Endodermal cell (in vitro differentiated cells): ENCODE data around the gene SPAM1. TPM values are rescaled to one million over a fixed set of nuclear protein-coding genes. Genes with fewer than 3 reads are reported as not detected.

ENCODE experiments used
- DNase-seq: peaks from one replicate; pipeline ENCODE4 v3.0.0-alpha.2; 2017
- H3K27ac ChIP-seq: 2 replicates; pipeline ENCODE4 v1.5.1; 2013; ENCODE audit warnings: mild to moderate bottlenecking, low read depth, low read length, moderate library complexity
- H3K27me3 ChIP-seq: 2 replicates; pipeline ENCODE4 v1.6.1; 2013; ENCODE audit warnings: mild to moderate bottlenecking, low read length, moderate library complexity; ENCODE audit not compliant: insufficient read depth, control insufficient read depth, poor library complexity, severe bottlenecking
- H3K36me3 ChIP-seq: 2 replicates; pipeline ENCODE4 v1.7.0; 2013; ENCODE audit warnings: mild to moderate bottlenecking, low read length, moderate library complexity; ENCODE audit not compliant: control insufficient read depth, insufficient read depth
- H3K4me1 ChIP-seq: one replicate; pipeline ENCODE4 v1.7.0; 2013; ENCODE audit warnings: low read length; ENCODE audit not compliant: control insufficient read depth, insufficient read depth
- H3K4me3 ChIP-seq: 2 replicates; pipeline ENCODE4 v1.5.1; 2013; ENCODE audit warnings: mild to moderate bottlenecking, low read length, moderate library complexity
- H3K9ac ChIP-seq: 2 replicates; pipeline ENCODE4 v1.6.1; 2013; ENCODE audit warnings: mild to moderate bottlenecking, low read length, moderate library complexity; ENCODE audit not compliant: poor library complexity, severe bottlenecking; ENCODE audit errors: extremely low read depth
- H3K9me3 ChIP-seq: 2 replicates; pipeline ENCODE4 v1.6.1; 2013; ENCODE audit warnings: mild to moderate bottlenecking, low read length, moderate library complexity; ENCODE audit not compliant: control insufficient read depth
- H3K27ac Mint-ChIP-seq: 2 replicates; pipeline ENCODE4 v1.8.0; 2020; ENCODE audit warnings: mixed read lengths
- H3K27me3 Mint-ChIP-seq: 2 replicates; pipeline ENCODE4 v1.8.0; 2021; ENCODE audit warnings: mild to moderate bottlenecking, mixed read lengths; ENCODE audit not compliant: insufficient read depth
- H3K36me3 Mint-ChIP-seq: 2 replicates; pipeline ENCODE4 v1.8.0; 2020; ENCODE audit warnings: low read depth, mixed read lengths
- H3K4me1 Mint-ChIP-seq: 2 replicates; pipeline ENCODE4 v1.8.0; 2020; ENCODE audit warnings: mixed read lengths
- H3K4me3 Mint-ChIP-seq: 2 replicates; pipeline ENCODE4 v1.8.0; 2020; ENCODE audit warnings: mild to moderate bottlenecking, moderate library complexity, mixed read lengths
- H3K9me3 Mint-ChIP-seq: 2 replicates; pipeline ENCODE4 v1.8.0; 2020; ENCODE audit warnings: mild to moderate bottlenecking, mixed read lengths
- WGBS, 2 experiments: methylation state at CpG; one replicate each; pipeline versions ENCODE4 v1.1.5 to v1.1.7; 2013; ENCODE audit warnings: missing lambda C conversion rate in 2 of 2, mixed read lengths in 1 of 2; ENCODE audit not compliant: insufficient coverage in 1 of 2, insufficient read length in 1 of 2; 5-methylcytosine and 5-hydroxymethylcytosine counted together
- total RNA-seq, 2 donors: library from RNA; stranded (reverse); fragmentation: NEBNext Ultra II Directional in 1 of 2; extraction: Animal tissue kit (Norgen Biotek cat#: 25700) in 1 of 2; gene quantifications; 2 replicates in 1 of 2; 3 replicates in 1 of 2; pipeline ENCODE4 v1.2.1, GENCODE V29; 2021
- TF ChIP-seq, protein P1 (sequence below): fragments of 200-600 bp; sonication (generic); conservative IDR thresholded peaks from 2 replicates; pipeline ENCODE4 v1.5.0; 2021; ENCODE audit warnings: antibody characterized with exemption, mild to moderate bottlenecking

SPAM1 gene
- total RNA-seq, 2 donors from 2014 or later, result 0.18 to 0.49 TPM

DNA sequence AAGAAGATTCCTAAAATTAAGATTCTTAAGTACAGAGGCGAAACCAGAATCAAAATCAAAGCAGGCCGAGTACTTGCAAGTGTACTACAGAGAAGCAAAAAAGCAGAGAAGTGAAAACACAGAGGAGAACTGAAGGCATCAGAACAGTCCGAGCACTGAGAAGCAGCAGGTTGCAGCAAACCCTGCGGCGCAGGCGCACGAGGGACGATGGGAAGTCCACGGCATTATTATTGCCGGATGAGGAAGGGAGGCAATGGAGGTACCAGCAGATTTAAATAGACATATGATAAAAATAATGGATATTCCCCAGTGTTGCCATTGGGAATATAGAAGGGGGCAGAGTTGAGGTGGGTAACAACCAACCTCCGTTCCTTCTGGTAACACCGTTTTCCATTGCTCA is 7.2 kb upstream of the SPAM1 start:
- Histone ChIP-seq H3K4me3 (no peak overlapping the region), H3K36me3 (no peaks in the 10 kb centered on the region), H3K9me3 (peaks cover 5% of the 10 kb centered on the region), H3K27me3 (no peaks in the 10 kb centered on the region), H3K9ac (no peak overlapping the region), H3K4me1 (no peaks in the 10 kb centered on the region), H3K27ac (no peak overlapping the region)
- Mint-ChIP-seq H3K9me3 (peaks cover 2% of the 10 kb centered on the region), H3K4me3 (no peak overlapping the region), H3K36me3 (no peaks in the 10 kb centered on the region), H3K4me1 (peaks cover 5% of the 10 kb centered on the region), H3K27ac (no peak overlapping the region), H3K27me3 (no peaks in the 10 kb centered on the region)
- TF ChIP-seq, protein P1, sequence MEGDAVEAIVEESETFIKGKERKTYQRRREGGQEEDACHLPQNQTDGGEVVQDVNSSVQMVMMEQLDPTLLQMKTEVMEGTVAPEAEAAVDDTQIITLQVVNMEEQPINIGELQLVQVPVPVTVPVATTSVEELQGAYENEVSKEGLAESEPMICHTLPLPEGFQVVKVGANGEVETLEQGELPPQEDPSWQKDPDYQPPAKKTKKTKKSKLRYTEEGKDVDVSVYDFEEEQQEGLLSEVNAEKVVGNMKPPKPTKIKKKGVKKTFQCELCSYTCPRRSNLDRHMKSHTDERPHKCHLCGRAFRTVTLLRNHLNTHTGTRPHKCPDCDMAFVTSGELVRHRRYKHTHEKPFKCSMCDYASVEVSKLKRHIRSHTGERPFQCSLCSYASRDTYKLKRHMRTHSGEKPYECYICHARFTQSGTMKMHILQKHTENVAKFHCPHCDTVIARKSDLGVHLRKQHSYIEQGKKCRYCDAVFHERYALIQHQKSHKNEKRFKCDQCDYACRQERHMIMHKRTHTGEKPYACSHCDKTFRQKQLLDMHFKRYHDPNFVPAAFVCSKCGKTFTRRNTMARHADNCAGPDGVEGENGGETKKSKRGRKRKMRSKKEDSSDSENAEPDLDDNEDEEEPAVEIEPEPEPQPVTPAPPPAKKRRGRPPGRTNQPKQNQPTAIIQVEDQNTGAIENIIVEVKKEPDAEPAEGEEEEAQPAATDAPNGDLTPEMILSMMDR, result no peak
- 96% methylated on average over 12 of the region's 12 CpGs for WGBS, 2 experiments
- DNase-seq, result no peak

DNA sequence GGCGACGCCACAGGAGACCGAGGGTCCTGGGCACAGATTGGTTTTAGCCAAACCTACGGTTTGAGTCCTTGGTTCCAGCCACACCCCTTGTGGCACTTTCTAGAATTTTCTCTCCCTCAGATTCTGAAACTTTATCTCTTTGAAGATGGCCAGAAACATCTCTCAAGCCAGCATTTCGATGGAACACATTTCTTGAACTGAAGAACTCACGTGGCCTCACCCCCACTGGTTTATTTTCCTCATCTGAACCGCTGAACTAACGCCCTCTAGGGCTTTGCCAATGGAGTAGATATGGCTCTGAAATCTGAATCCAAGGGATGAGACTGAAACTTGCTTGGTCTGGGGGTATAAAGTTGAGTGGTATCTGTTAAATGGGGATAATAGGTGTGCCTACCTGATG is 6.7 kb upstream of the SPAM1 start:
- H3K4me1 ChIP-seq, result no peaks in the 10 kb centered on the region
- H3K9me3 Mint-ChIP-seq, result peaks cover 2% of the 10 kb centered on the region
- no peak overlapping the region for H3K27ac ChIP-seq
- no peaks in the 10 kb centered on the region for H3K27me3 Mint-ChIP-seq
- no peak for DNase-seq
- H3K27ac Mint-ChIP-seq, result no peak overlapping the region
- TF ChIP-seq, protein P1, result no peak
- H3K9me3 ChIP-seq, result peaks cover 8% of the 10 kb centered on the region
- WGBS, 2 experiments, result 94 to 96% methylated on average over 6 to 8 of the region's 8 CpGs
- no peaks in the 10 kb centered on the region for H3K36me3 ChIP-seq
- H3K36me3 Mint-ChIP-seq, result no peaks in the 10 kb centered on the region
- no peak overlapping the region for H3K9ac ChIP-seq
- H3K4me1 Mint-ChIP-seq, result peaks cover 5% of the 10 kb centered on the region
- H3K27me3 ChIP-seq, result no peaks in the 10 kb centered on the region
- H3K4me3 ChIP-seq, result no peak overlapping the region
- no peak overlapping the region for H3K4me3 Mint-ChIP-seq

- 93 to 96% methylated on average over 4 of the region's 4 CpGs for WGBS, 2 experiments
- no peak overlapping the region for H3K27ac ChIP-seq
- no peaks in the 10 kb centered on the region for H3K27me3 ChIP-seq
- Mint-ChIP-seq H3K36me3 (no peaks in the 10 kb centered on the region), H3K9me3 (peaks cover 3% of the 10 kb centered on the region), H3K4me1 (peaks cover 38% of the 10 kb centered on the region), H3K4me3 (no peak overlapping the region), H3K27ac (no peak overlapping the region), H3K27me3 (no peaks in the 10 kb centered on the region)
- no peaks in the 10 kb centered on the region for H3K36me3 ChIP-seq
- TF ChIP-seq, protein P1, result no peak
- DNase-seq, result no peak
- peaks cover 13% of the 10 kb centered on the region for H3K4me1 ChIP-seq
- H3K9me3 ChIP-seq, result peaks cover 19% of the 10 kb centered on the region
- no peak overlapping the region for H3K4me3 ChIP-seq
- no peak overlapping the region for H3K9ac ChIP-seq
Measured at GRCh38 chr7:123923599-123923998, 1.4 kb upstream of the SPAM1 start.
